ENCODE data around the gene TMEM184A.

The TMEM184A gene

DNA sequence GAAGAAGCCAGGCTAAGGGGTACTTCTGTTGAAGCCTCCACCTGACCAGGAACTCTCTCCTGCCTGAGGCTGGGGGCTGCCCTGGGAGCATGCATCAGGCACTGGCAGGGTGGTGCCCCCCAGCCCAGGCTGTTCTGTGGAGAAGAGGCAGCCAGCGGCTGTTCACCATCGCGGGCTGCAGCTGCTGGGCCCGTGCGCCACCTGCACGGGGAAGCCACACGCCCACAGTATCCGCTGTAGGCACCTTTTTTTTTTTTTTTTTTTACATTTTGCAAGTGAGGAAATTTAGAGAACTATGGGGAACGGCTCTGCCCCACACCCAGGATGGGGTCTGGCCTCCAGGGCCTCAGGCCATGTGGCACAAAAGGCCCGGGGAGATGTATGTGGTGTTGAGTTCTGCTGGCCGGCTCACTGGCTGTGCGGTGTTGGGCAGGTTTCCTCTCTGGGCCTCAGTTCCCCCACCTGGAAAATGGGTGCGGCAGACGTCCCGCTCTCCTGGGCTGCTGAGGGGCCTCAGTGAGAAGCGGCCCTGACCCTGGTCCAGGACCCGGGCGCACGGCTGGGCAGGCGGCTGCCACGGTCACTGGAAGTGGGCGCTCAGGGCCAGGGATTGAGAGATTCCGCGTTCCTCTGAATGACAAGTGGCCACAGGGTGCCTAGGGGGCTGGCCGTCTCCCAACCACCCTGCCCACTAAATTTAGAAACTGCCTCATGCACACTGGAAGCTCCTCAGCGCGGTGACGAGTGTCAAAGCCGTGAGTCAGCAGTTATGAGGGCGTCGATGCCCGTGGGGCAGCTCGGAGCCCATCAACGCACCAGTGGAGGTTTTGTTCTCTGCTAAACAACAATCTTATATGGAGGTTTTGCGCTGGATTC is 43.0 kb downstream of the TMEM184A start:
- DNase-seq (ENCODE audit: low read depth in 2 of 2): peak; percentile 53 to 79
- H3K4me3 ChIP-seq (replicated peaks in 1 of 2; ENCODE audit: low read depth in 2 of 2, low read length in 2 of 2): no peak overlapping the region
- TF ChIP-seq, protein P1, sequence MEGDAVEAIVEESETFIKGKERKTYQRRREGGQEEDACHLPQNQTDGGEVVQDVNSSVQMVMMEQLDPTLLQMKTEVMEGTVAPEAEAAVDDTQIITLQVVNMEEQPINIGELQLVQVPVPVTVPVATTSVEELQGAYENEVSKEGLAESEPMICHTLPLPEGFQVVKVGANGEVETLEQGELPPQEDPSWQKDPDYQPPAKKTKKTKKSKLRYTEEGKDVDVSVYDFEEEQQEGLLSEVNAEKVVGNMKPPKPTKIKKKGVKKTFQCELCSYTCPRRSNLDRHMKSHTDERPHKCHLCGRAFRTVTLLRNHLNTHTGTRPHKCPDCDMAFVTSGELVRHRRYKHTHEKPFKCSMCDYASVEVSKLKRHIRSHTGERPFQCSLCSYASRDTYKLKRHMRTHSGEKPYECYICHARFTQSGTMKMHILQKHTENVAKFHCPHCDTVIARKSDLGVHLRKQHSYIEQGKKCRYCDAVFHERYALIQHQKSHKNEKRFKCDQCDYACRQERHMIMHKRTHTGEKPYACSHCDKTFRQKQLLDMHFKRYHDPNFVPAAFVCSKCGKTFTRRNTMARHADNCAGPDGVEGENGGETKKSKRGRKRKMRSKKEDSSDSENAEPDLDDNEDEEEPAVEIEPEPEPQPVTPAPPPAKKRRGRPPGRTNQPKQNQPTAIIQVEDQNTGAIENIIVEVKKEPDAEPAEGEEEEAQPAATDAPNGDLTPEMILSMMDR (IDR thresholded peaks at IDR 0.05; ENCODE audit: low read depth, low read length): no peak

DNA sequence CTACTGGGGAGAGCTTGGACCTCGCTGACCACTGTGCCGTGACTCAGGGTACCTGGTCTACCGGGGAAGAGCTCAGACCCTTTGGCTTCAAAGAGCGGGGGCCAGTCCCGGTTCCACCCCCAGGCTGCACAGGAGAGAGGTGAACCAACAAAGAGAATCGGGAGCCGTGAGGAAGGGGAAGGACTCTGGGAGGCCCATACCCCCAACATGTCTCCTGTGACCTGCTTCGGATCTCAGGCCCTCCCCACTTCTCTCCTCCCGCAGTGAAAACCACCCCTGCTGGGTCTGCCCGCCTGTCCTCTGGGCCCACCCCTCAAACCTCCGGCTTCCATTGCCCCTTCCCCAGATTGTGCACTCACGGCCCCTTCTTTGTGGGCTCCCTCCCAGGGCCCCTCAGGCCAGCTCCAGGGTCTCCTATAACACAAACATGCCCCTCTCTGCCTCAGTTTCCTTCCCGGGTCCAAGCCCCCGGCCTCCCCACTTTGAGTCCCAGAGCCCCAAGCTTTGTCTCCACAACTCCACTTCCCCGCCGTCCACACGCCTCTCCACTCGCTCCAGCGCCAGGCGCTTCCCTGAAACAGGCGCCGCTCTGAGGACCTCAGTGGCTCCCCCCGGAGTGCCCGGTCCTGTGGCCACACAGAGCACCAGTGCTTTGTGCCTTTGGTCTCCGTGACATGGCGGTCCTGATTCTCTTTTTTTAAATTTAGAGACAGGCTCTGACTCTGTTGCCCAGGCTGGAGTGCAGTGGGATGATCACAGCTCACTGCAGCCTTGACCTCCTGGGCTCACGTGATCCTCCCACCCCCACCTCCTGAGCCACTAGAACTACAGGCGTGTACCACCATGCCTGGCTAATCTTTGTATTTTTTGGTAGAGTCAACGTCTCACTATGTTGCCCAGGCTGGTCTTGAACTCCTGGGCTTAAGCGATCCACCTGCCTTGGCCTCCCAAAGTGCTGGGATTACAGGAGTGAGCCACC is 44.3 kb downstream of the TMEM184A start:
- DNase-seq (ENCODE audit: low read depth in 2 of 2): no peak
- TF ChIP-seq, protein P1 (IDR thresholded peaks at IDR 0.05; ENCODE audit: low read depth, low read length): no peak
- no peak overlapping the region for H3K4me3 ChIP-seq (replicated peaks in 1 of 2; ENCODE audit: low read depth in 2 of 2, low read length in 2 of 2)

DNA sequence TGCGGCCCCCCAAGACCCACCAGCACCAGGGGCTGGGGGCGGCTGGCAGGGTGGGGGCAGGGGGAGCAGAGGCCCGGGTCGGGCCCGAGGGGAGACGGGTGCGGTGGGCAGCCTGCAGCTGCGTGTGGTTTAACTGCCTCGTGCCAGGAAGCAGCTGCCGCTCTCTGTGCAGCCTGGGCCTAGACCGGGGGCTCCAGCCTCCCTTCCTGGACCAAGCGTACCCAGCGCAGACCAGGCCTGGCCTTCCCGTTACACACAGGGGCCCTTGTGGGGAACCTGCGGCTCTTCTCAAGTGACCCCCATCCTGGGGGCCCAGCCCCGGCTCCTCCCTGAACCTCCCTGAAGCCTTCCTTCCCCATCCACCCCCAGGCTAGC is 45.2 kb downstream of the TMEM184A start:
- TF ChIP-seq, protein P1 (IDR thresholded peaks at IDR 0.05; ENCODE audit: low read depth, low read length): no peak
- DNase-seq (ENCODE audit: low read depth in 2 of 2): no peak
- no peak overlapping the region for H3K4me3 ChIP-seq (replicated peaks in 1 of 2; ENCODE audit: low read depth in 2 of 2, low read length in 2 of 2)

DNA sequence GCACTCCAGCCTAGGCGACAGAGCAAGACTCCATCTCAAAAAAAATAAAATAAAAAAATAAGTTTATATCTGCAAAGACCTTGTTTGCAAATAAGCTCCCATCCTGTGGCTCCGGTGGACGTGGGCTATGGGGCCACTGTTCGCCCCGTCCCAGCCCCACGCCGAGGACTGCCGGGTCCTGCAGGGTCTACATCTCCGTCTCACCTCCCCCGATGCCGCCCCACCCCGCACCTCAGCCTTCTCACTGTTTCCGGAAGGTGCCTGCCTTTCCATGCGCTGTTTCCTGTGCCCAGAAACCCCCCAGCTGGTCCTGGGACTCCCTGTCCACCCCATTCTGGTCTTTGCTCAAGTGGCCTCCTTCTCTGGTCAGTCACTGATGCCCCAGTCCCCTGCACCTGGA is 46.8 kb downstream of the TMEM184A start:
- TF ChIP-seq, protein P1 (IDR thresholded peaks at IDR 0.05; ENCODE audit: low read depth, low read length): no peak
- no peak overlapping the region for H3K4me3 ChIP-seq (replicated peaks in 1 of 2; ENCODE audit: low read depth in 2 of 2, low read length in 2 of 2)
- DNase-seq (ENCODE audit: low read depth in 2 of 2): no peak

DNA sequence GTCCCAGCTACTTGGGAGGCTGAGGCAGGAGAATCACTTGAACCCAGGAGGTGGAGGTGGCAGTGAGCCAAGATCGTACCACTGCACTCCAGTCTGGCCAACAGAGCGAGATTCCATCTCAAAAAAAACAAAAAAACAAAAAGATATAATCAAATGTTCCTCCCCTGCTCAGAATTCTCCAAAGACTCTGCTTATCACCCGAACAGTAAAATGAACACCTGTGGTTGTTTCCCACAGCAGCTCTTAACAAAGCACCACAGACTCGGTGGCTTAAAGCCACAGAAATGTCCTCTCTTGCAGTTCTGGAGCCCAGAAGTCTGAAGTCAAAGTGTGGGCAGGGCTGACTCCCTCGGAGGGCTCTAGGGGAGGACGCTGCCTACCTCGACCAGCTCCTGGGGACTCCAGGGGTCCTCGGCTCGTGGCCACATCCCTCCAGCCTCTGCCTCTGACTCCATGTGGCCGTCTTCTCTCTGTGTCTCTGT is 47.7 kb downstream of the TMEM184A start:
- no peak overlapping the region for H3K4me3 ChIP-seq (replicated peaks in 1 of 2; ENCODE audit: low read depth in 2 of 2, low read length in 2 of 2)
- TF ChIP-seq, protein P1 (IDR thresholded peaks at IDR 0.05; ENCODE audit: low read depth, low read length): no peak
- no peak for DNase-seq (ENCODE audit: low read depth in 2 of 2)

DNA sequence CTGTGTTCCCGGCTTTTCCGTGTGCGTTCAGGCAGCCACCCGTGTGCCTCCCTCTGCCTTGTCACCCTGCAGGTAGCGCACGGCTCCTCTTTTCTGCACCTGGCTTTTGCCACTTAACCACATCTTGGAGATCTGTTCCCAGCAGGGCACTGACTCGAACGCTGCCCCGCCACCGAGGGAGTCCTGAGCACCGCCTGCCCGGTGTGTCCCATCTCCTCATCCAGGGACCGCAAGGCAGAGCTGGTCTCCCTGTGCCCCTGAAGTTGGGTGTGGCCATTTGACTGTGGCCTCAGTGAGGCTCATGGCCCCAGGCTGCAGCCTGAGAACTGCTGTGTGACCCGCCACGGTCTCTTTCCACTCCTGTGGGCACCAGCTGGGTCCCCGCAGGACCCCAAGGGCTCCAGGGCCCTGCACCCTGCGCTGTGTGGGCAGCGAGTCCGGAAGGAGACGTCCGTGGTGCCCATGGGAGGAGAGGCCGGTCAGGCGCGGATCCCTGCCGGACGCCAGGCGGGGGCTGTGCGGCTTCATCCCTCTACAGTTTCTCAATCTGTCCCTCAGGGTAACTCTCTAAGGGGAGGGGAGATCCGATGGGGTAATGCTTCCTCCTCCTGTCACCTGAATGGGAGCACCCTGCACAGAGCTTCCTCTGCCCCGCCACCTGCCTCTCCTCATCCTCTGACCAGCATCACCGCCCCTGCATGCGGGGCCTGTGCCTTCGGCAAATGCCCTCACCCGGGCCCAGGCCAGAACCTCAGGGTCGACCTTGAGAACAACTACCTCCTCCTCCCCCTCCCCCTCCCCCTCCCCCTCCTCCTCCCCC is 50.1 kb downstream of the TMEM184A start:
- DNase-seq (ENCODE audit: low read depth in 2 of 2): no peak
- no peak overlapping the region for H3K4me3 ChIP-seq (replicated peaks in 1 of 2; ENCODE audit: low read depth in 2 of 2, low read length in 2 of 2)
- TF ChIP-seq, protein P1 (IDR thresholded peaks at IDR 0.05; ENCODE audit: low read depth, low read length): no peak

Measured in cardiac fibroblast (primary cell).